ENCODE data around the gene ZC3H12D. TPM values are rescaled to one million over a fixed set of nuclear protein-coding genes. Genes with fewer than 3 reads are reported as not detected.
"Not testable (repeated sequence)": the region's sequence is repeated elsewhere in the genome, so short reads cannot be mapped to it uniquely, and the experiment has no call there.

Gene ZC3H12D
- total RNA-seq, 4 donors from 2014 or later, result 1.6 to 7.2 (median 3.1) TPM

- no peaks in the 10 kb centered on the region for H3K36me3 ChIP-seq
- peaks cover 0 to 12% of the 10 kb centered on the region in 2 donors for H3K27me3 ChIP-seq
- no peak for TF ChIP-seq EP300 (IDR thresholded peaks at IDR 0.05)
- no peak overlapping the region for H3K4me3 ChIP-seq
- peaks cover 0 to 16% (median 2%) of the 10 kb centered on the region in 4 donors for H3K4me1 ChIP-seq
- 95 to 96% methylated on average over 7 of the region's 7 CpGs for WGBS, 2 donors
- no peaks in the 10 kb centered on the region for H3K9me3 ChIP-seq
- no peak overlapping the region for H3K27ac ChIP-seq
- DNase-seq (ENCODE audit: low spot score in 2 of 2), result no peak
These were observed 39.2 kb downstream of the ZC3H12D start for GRCh38 chr6:149445573-149445972.

- no peaks in the 10 kb centered on the region for H3K9me3 ChIP-seq
- no peak overlapping the region for H3K27ac ChIP-seq
- H3K36me3 ChIP-seq, result no peaks in the 10 kb centered on the region
- H3K27me3 ChIP-seq, result peaks cover 0 to 7% of the 10 kb centered on the region in 2 donors
- peaks cover 0 to 11% (median 0%) of the 10 kb centered on the region in 4 donors for H3K4me1 ChIP-seq
- 93 to 96% methylated on average over 6 of the region's 6 CpGs for WGBS, 2 donors
- no peak for DNase-seq (ENCODE audit: low spot score in 2 of 2)
- no peak overlapping the region for H3K4me3 ChIP-seq
- TF ChIP-seq EP300 (IDR thresholded peaks at IDR 0.05), result no peak
- TF ChIP-seq POLR2A (IDR thresholded peaks at IDR 0.05), result no peak
- no peak for TF ChIP-seq CTCF (IDR thresholded peaks at IDR 0.05)
These were observed 39.7 kb downstream of the ZC3H12D start for GRCh38 chr6:149445095-149445466.

- H3K9me3 ChIP-seq; H3K4me1 ChIP-seq; H3K27me3 ChIP-seq; H3K36me3 ChIP-seq; DNase-seq (ENCODE audit: low spot score in 2 of 2); H3K4me3 ChIP-seq; H3K27ac ChIP-seq: not testable (repeated sequence)
- 75 to 86% methylated on average over 3 of the region's 3 CpGs for WGBS, 2 donors
These were observed 40.3 kb downstream of the ZC3H12D start for GRCh38 chr6:149444360-149445094.

GRCh38 chr6:149443411-149444181, 41.2 kb downstream of the ZC3H12D start:
- Histone ChIP-seq H3K27me3 (no peaks in the 10 kb centered on the region), H3K27ac (no peak overlapping the region), H3K4me1 (peaks cover 0 to 9% (median 0%) of the 10 kb centered on the region in 4 donors), H3K9me3 (no peaks in the 10 kb centered on the region), H3K4me3 (no peak overlapping the region), H3K36me3 (no peaks in the 10 kb centered on the region)
- 59 to 65% methylated on average over 8 of the region's 8 CpGs for WGBS, 2 donors
- TF ChIP-seq EP300 (IDR thresholded peaks at IDR 0.05) (no peak), CTCF (IDR thresholded peaks at IDR 0.05) (no peak), POLR2A (IDR thresholded peaks at IDR 0.05) (no peak)
- no peak for DNase-seq (ENCODE audit: low spot score in 2 of 2)

GRCh38 chr6:149441740-149442139, 43.1 kb downstream of the ZC3H12D start:
- 77 to 81% methylated on average over 7 to 9 of the region's 9 CpGs for WGBS, 2 donors
- H3K4me3 ChIP-seq, result no peak overlapping the region
- H3K4me1 ChIP-seq, result peaks cover 0 to 9% (median 0%) of the 10 kb centered on the region in 4 donors
- TF ChIP-seq EP300 (IDR thresholded peaks at IDR 0.05), result no peak
- no peak for TF ChIP-seq POLR2A (IDR thresholded peaks at IDR 0.05)
- TF ChIP-seq CTCF (IDR thresholded peaks at IDR 0.05), result no peak
- no peak overlapping the region for H3K27ac ChIP-seq
- H3K27me3 ChIP-seq, result no peaks in the 10 kb centered on the region
- no peaks in the 10 kb centered on the region for H3K36me3 ChIP-seq
- H3K9me3 ChIP-seq, result no peaks in the 10 kb centered on the region
- DNase-seq (ENCODE audit: low spot score in 2 of 2), result no peak
